ENCODE measurements around the gene MCHR1. TPM values are rescaled to one million over a fixed set of nuclear protein-coding genes. Genes with fewer than 3 reads are reported as not detected.

MCHR1 gene
- total and polyA plus RNA-seq, 2 experiments from 2014 or later = 0.91 to 2.4 TPM

DNA sequence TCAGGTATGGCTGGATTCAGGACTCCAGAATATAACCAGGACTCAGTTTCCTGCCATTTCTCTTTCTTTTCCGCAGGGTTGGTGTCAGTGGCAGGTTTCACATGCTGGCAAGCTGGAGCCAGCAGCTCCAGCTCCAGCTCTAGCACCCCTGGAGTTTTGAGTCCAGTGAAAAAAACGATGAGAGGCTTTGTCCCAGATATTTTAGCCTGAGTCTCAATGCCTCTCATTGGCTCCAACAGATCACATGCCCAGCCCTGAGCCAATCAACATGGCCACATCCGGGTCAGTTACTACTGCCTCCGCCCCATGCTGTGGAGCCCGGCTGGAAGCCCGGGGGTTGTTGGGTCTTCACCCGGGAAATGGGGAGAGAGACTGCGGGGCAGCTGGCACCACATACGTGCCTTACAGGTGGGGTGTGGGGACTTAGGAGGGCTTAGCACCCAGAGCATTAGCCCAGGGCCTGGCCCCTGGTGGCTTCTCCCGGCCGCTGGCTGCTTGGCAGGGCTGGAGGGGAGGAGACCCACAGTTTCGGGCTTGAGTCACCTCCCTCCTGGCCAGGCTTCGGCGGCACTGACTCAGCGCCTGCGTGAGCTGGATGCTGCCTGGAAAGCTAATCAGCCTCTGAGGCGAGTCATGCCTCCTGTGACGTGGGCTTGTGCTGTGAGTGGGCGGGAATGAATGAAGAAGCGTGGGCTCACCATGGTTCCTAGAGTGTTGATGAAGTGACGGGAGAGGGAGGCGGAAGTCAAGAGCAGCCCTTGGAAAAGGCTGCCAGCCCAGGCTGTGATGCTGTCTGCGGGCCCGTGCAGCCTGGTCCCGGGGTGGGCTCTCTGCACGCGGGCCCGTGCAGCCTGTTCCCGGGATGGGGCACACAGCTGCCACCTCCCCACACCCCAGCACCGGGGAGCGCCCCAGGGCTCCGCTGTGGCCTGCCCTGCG, 27.5 kb upstream of the MCHR1 start (continued):
- TF ChIP-seq, protein P1, sequence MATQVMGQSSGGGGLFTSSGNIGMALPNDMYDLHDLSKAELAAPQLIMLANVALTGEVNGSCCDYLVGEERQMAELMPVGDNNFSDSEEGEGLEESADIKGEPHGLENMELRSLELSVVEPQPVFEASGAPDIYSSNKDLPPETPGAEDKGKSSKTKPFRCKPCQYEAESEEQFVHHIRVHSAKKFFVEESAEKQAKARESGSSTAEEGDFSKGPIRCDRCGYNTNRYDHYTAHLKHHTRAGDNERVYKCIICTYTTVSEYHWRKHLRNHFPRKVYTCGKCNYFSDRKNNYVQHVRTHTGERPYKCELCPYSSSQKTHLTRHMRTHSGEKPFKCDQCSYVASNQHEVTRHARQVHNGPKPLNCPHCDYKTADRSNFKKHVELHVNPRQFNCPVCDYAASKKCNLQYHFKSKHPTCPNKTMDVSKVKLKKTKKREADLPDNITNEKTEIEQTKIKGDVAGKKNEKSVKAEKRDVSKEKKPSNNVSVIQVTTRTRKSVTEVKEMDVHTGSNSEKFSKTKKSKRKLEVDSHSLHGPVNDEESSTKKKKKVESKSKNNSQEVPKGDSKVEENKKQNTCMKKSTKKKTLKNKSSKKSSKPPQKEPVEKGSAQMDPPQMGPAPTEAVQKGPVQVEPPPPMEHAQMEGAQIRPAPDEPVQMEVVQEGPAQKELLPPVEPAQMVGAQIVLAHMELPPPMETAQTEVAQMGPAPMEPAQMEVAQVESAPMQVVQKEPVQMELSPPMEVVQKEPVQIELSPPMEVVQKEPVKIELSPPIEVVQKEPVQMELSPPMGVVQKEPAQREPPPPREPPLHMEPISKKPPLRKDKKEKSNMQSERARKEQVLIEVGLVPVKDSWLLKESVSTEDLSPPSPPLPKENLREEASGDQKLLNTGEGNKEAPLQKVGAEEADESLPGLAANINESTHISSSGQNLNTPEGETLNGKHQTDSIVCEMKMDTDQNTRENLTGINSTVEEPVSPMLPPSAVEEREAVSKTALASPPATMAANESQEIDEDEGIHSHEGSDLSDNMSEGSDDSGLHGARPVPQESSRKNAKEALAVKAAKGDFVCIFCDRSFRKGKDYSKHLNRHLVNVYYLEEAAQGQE (IDR thresholded peaks at IDR 0.05; ENCODE audit: unreplicated experiment) = no peak
- TF ChIP-seq EZH2 (IDR thresholded peaks at IDR 0.05; ENCODE audit: low read depth, unreplicated experiment) = no peak
- TF ChIP-seq JUNB (IDR thresholded peaks at IDR 0.05; ENCODE audit: unreplicated experiment) = no peak
- no peak for TF ChIP-seq ZNF331 (CRISPR knock-in tag; IDR thresholded peaks at IDR 0.05; ENCODE audit: low read depth)
- TF ChIP-seq STAT1 (IDR thresholded peaks at IDR 0.05; ENCODE audit: unreplicated experiment) = no peak

DNA sequence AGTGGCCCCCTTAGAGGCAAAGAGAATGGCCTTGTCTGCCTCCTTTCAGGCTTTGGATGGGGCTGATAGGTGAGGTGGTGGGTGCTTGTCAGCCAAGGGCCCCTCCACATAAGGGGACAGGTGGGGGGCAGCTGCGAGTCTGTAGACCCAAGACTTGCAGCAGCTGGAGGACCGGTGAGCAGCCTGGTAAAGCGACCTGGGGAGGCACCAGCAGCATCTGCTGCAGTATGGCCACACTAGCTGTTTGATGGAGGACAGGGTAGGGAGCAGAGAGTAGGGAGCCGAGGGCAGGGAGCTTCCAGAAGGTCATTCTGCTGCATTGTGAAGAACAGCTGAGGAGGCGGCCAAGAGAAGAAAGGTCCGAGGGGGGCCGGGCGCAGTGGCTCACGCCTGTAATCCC, 25.9 kb upstream of the MCHR1 start:
- no peaks in the 10 kb centered on the region for H3K9me3 Mint-ChIP-seq
- H3K36me3 ChIP-seq (ENCODE audit: insufficient read depth) = no peaks in the 10 kb centered on the region
- H3K4me2 ChIP-seq = no peak overlapping the region
- no peak overlapping the region for H3K27ac Mint-ChIP-seq
- no peaks in the 10 kb centered on the region for H3K36me3 Mint-ChIP-seq (ENCODE audit: low read depth)
- no peaks in the 10 kb centered on the region for H3K27me3 ChIP-seq (ENCODE audit: insufficient read depth)
- no peak overlapping the region for H3K4me3 ChIP-seq
- H3K4me1 Mint-ChIP-seq = peaks cover 9% of the 10 kb centered on the region
- no peaks in the 10 kb centered on the region for H4K20me1 ChIP-seq (replicated peaks; ENCODE audit: insufficient read depth)
- H3K4me3 Mint-ChIP-seq = no peak overlapping the region
- no peak for ATAC-seq
- 0 out of 2 replicates have a peak, but pooled peaks cover 13% of the 10 kb centered on the region for H3F3A ChIP-seq (replicated peaks; ENCODE audit: low read depth)
- DNase-seq (ENCODE audit: low spot score) = no peak
- no peaks in the 10 kb centered on the region for H3K79me2 ChIP-seq (replicated peaks; ENCODE audit: insufficient read depth)
- H3K27ac ChIP-seq (ENCODE audit: low read depth) = no peak overlapping the region
- H3K27me3 Mint-ChIP-seq (ENCODE audit: insufficient read depth, low read depth, poor library complexity) = peaks cover 11% of the 10 kb centered on the region
- no peaks in the 10 kb centered on the region for H3K9me2 ChIP-seq (ENCODE audit: insufficient read depth)
- peaks cover 4% of the 10 kb centered on the region for H3K4me1 ChIP-seq (ENCODE audit: insufficient read depth)
- H2AFZ ChIP-seq = no peak overlapping the region
- TF ChIP-seq, protein P2, sequence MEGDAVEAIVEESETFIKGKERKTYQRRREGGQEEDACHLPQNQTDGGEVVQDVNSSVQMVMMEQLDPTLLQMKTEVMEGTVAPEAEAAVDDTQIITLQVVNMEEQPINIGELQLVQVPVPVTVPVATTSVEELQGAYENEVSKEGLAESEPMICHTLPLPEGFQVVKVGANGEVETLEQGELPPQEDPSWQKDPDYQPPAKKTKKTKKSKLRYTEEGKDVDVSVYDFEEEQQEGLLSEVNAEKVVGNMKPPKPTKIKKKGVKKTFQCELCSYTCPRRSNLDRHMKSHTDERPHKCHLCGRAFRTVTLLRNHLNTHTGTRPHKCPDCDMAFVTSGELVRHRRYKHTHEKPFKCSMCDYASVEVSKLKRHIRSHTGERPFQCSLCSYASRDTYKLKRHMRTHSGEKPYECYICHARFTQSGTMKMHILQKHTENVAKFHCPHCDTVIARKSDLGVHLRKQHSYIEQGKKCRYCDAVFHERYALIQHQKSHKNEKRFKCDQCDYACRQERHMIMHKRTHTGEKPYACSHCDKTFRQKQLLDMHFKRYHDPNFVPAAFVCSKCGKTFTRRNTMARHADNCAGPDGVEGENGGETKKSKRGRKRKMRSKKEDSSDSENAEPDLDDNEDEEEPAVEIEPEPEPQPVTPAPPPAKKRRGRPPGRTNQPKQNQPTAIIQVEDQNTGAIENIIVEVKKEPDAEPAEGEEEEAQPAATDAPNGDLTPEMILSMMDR (conservative IDR thresholded peaks at IDR 0.05; ENCODE audit: low read depth in 2 of 2) = no peak
- TF ChIP-seq POLR2AphosphoS5 (IDR thresholded peaks at IDR 0.05; ENCODE audit: low read depth) (no peak), EZH2 (IDR thresholded peaks at IDR 0.05; ENCODE audit: low read depth, unreplicated experiment) (no peak), EZH2phosphoT487 (IDR thresholded peaks at IDR 0.05; ENCODE audit: unreplicated experiment) (no peak), ZNF114 (CRISPR knock-in tag; IDR thresholded peaks at IDR 0.05) (no peak), NANOG (IDR thresholded peaks at IDR 0.05; ENCODE audit: borderline replicate concordance) (no peak)
- TF ChIP-seq, protein P3, sequence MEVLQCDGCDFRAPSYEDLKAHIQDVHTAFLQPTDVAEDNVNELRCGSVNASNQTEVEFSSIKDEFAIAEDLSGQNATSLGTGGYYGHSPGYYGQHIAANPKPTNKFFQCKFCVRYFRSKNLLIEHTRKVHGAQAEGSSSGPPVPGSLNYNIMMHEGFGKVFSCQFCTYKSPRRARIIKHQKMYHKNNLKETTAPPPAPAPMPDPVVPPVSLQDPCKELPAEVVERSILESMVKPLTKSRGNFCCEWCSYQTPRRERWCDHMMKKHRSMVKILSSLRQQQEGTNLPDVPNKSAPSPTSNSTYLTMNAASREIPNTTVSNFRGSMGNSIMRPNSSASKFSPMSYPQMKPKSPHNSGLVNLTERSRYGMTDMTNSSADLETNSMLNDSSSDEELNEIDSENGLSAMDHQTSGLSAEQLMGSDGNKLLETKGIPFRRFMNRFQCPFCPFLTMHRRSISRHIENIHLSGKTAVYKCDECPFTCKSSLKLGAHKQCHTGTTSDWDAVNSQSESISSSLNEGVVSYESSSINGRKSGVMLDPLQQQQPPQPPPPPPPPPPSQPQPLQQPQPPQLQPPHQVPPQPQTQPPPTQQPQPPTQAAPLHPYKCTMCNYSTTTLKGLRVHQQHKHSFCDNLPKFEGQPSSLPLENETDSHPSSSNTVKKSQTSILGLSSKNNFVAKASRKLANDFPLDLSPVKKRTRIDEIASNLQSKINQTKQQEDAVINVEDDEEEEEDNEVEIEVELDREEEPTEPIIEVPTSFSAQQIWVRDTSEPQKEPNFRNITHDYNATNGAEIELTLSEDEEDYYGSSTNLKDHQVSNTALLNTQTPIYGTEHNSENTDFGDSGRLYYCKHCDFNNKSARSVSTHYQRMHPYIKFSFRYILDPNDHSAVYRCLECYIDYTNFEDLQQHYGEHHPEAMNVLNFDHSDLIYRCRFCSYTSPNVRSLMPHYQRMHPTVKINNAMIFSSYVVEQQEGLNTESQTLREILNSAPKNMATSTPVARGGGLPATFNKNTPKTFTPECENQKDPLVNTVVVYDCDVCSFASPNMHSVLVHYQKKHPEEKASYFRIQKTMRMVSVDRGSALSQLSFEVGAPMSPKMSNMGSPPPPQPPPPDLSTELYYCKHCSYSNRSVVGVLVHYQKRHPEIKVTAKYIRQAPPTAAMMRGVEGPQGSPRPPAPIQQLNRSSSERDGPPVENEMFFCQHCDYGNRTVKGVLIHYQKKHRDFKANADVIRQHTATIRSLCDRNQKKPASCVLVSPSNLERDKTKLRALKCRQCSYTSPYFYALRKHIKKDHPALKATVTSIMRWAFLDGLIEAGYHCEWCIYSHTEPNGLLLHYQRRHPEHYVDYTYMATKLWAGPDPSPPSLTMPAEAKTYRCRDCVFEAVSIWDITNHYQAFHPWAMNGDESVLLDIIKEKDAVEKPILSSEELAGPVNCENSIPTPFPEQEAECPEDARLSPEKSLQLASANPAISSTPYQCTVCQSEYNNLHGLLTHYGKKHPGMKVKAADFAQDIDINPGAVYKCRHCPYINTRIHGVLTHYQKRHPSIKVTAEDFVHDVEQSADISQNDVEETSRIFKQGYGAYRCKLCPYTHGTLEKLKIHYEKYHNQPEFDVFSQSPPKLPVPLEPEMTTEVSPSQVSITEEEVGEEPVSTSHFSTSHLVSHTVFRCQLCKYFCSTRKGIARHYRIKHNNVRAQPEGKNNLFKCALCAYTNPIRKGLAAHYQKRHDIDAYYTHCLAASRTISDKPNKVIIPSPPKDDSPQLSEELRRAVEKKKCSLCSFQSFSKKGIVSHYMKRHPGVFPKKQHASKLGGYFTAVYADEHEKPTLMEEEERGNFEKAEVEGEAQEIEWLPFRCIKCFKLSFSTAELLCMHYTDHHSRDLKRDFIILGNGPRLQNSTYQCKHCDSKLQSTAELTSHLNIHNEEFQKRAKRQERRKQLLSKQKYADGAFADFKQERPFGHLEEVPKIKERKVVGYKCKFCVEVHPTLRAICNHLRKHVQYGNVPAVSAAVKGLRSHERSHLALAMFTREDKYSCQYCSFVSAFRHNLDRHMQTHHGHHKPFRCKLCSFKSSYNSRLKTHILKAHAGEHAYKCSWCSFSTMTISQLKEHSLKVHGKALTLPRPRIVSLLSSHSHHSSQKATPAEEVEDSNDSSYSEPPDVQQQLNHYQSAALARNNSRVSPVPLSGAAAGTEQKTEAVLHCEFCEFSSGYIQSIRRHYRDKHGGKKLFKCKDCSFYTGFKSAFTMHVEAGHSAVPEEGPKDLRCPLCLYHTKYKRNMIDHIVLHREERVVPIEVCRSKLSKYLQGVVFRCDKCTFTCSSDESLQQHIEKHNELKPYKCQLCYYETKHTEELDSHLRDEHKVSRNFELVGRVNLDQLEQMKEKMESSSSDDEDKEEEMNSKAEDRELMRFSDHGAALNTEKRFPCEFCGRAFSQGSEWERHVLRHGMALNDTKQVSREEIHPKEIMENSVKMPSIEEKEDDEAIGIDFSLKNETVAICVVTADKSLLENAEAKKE (CRISPR knock-in tag; IDR thresholded peaks at IDR 0.05) = no peak

Data from GM23338 (cell line).